HUDEP-2 (cell line): Measurements from ENCODE around the gene IL1A.

Experiments
- DNase-seq, 76 experiments: peaks; one replicate each; lab custom pipeline; 2025; ENCODE audit not compliant: unreplicated experiment in 76 of 76; lab: John Stamatoyannopoulos, UW

The IL1A gene

GRCh38 chr2:112728378-112729175, 55.7 kb downstream of the IL1A start:
- DNase-seq, result peak in 29 of 76 experiments; percentile 5 to 59 (median 30)

GRCh38 chr2:112728029-112728362, 56.3 kb downstream of the IL1A start:
- peak in 12 of 76 experiments; percentile 7 to 59 (median 42) for DNase-seq

GRCh38 chr2:112727276-112728028, 56.8 kb downstream of the IL1A start:
- DNase-seq, result no peak

DNA sequence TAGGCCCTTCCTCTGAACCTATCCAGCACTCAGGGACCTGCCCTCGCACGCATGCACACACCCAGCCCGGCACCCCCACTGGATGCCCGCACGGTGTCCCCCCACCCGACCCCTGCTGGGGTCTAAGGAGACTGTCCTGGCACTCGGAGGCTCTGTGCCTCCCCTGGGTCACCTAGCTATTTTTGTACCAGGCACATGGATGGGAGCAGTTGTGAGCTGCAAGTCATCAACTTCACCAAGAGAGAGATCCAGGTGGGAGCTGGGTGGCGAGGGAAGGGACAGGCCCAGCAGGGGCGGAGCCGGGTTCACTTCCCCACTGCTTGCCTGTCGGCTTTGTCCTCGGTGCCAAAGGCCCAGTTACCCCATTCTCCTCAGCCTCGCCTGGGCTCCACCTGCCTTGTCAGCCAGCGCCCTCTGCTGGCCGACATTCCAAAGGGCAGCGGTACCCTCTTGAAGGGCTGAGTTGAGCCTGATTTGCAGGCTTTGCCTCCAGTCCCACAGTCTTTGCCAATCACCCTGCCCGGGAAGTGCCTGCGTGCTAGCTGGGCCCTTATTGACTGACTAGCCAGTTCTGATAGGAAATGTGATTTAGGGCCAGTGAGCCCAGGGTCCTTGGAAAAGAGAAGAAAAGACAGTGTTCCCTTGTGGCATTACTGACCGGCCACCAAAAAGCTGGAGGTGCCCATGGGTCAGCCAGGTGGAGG, 57.7 kb downstream of the IL1A start:
- DNase-seq, result peak in 74 of 76 experiments; percentile 39 to 94 (median 85)

DNA sequence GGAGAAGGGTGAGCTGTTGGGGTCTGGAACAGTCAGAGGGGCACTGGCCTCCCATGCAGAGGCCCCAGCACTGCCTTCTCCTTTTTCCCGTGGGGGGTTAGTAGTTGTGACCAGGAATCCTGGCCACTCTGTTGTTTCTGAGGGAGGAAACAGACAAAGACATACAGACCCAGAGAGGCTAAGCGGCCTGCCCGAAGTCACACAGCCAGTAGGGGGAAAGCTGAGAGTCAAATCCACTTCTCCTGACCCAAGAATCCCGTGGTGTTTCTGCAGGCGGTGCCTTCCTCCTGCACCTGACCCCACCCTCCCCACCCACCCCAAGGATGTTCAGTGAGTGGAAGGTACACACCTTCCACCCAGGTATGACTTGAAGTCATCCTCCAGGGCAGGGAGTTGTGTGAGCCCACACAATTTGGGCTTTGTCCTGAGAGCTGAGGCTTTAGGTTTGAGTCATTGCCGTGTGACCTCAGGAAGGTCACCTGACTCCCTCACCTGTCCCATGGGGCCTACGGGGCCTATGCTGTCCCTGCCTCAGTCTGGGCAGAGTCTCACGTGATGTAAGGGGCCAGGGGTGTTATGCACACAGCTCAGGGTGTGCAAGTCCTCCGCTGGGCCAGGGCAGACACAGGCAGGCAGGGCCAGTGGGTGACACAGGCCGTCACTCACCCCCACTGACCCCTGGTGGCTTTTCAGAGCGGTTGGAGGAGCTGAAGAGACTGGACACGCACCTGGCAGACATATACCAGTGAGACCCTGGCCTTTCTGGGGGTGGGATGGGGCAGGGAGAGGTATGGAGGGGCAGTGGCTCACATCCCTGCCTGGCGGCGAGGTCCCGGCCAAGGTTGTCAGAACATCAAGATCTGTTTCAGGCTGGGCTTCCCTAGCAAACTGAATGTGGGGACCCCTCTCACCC, 58.5 kb downstream of the IL1A start:
- DNase-seq, result no peak

- DNase-seq, result peak in 42 of 76 experiments; percentile 3 to 48 (median 24)
Measured at GRCh38 chr2:112724591-112725525, 59.4 kb downstream of the IL1A start.

DNA sequence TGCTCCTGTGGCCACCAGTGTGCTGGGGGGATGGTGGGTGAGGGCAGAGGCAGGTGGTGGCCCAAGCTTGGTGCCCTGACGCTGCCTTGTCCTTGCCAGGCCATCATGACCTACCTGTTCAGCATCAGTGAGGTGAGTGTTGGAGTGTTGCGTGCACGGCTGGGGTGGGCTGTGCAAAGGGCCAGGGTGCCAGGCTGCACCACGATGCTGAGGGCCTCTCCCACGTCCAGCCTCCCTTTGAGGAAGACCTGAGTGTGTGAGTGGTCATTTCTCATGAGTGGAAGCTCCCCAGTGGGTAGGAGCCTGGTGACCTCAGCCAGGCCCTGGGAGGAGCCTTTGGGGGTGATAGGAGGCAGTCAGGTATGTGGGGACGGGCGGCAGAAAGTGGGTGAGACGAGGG, 60.3 kb downstream of the IL1A start:
- DNase-seq, result no peak
